Panc1 (cell line): ENCODE results near the gene FA2H. TPM values are rescaled to one million over a fixed set of nuclear protein-coding genes. Genes with fewer than 3 reads are reported as not detected.

Experiments used
- ATAC-seq: fragments of 200-7000 bp; cut with Tn5 transposase; 2 replicates; pipeline ENCODE4 v1.9.1; 2020; ENCODE audit warnings: mild to moderate bottlenecking, moderate library complexity
- BruUV-seq: library from RNA; stranded (reverse); fragments of 400-500 nt; replicated peaks from 2 replicates; lab custom pipeline; 2021; lab: Mats Ljungman, UMichigan
- CTCF ChIA-PET: fragments of 300-600 bp; sonication (Branson Sonifier 250); formaldehyde crosslinking; loops from one replicate; lab custom pipeline; 2022; ENCODE audit warnings: antibody characterized with exemption; lab: Charles Lee
- POLR2A ChIA-PET: fragments of 300-600 bp; sonication (Branson Sonifier 250); formaldehyde crosslinking; loops from one replicate; lab custom pipeline; 2022; ENCODE audit warnings: antibody characterized with exemption; lab: Charles Lee
- DNase-seq: peaks from one replicate; pipeline ENCODE4 v3.0.0-alpha.2; 2010; ENCODE audit warnings: low read depth, low spot score
- H3K27ac ChIP-seq: 2 replicates; pipeline ENCODE4 v1.5.1; 2011; ENCODE audit warnings: mild to moderate bottlenecking, low read length, inconsistent platforms
- H3K27me3 ChIP-seq: fragments of 200-500 bp; sonication (Bioruptor generic); 2 replicates; pipeline ENCODE4 v1.6.0; 2014; ENCODE audit warnings: low read length, inconsistent platforms; ENCODE audit not compliant: control insufficient read depth, insufficient read depth
- H3K36me3 ChIP-seq: fragments of 200-500 bp; sonication (Bioruptor generic); 2 replicates; pipeline ENCODE4 v1.5.1; 2014; ENCODE audit warnings: inconsistent platforms, mild to moderate bottlenecking, low read length, moderate library complexity; ENCODE audit not compliant: control insufficient read depth, insufficient read depth
- H3K4me1 ChIP-seq: 2 replicates; pipeline ENCODE4 v1.5.1; 2011; ENCODE audit warnings: inconsistent platforms, mild to moderate bottlenecking, low read length, moderate library complexity; ENCODE audit not compliant: control insufficient read depth, insufficient read depth
- H3K4me3 ChIP-seq, 2 experiments: 2 replicates each; pipeline ENCODE4 v1.5.1; 2011 to 2012; ENCODE audit warnings: low read depth in 2 of 2, low read length in 2 of 2, mild to moderate bottlenecking in 2 of 2, inconsistent platforms in 1 of 2, moderate library complexity in 1 of 2
- H3K9me3 ChIP-seq: fragments of 200-500 bp; sonication (Bioruptor generic); 2 replicates; pipeline ENCODE4 v1.5.1; 2014; ENCODE audit warnings: low read depth, mild to moderate bottlenecking, inconsistent platforms, low read length, moderate library complexity; ENCODE audit not compliant: control insufficient read depth, insufficient read depth
- POLR2AphosphoS5 ChIP-seq: IDR thresholded peaks from 2 replicates; pipeline ENCODE4 v1.6.1; 2012; ENCODE audit warnings: mild to moderate bottlenecking, low read depth, low read length, moderate library complexity
- REST ChIP-seq, 2 experiments: IDR thresholded peaks; 2 replicates each; pipeline ENCODE4 v1.6.1; 2011 to 2012; ENCODE audit warnings: low read depth in 2 of 2, control low read depth in 1 of 2, low read length in 1 of 2, mild to moderate bottlenecking in 1 of 2, moderate library complexity in 1 of 2; ENCODE audit not compliant: insufficient read depth in 1 of 2
- SIN3A ChIP-seq: IDR thresholded peaks from 2 replicates; pipeline ENCODE4 v1.6.1; 2012; ENCODE audit warnings: low read depth, mild to moderate bottlenecking, low read length, moderate library complexity, borderline replicate concordance; ENCODE audit not compliant: insufficient read depth
- TCF7L2 ChIP-seq: IDR thresholded peaks from 2 replicates; pipeline ENCODE4 v1.6.1; 2011; ENCODE audit warnings: mild to moderate bottlenecking, low read depth, low read length, inconsistent platforms
- in situ Hi-C: cut with HindIII; loops from 2 replicates; pipeline ENCODE4 v1.10.0; 2016; ENCODE audit warnings: low sequenced_read_pairs, low pct_unique_long_range_greater_than_20kb
- intact Hi-C: fragments of 100-400 bp; cut with micrococcal nuclease; formaldehyde crosslinking; loops from one replicate; pipeline ENCODE4 v1.10.0; 2022; ENCODE audit not compliant: unreplicated experiment
- total RNA-seq: library from RNA; stranded (reverse); gene quantifications from one replicate; pipeline ENCODE4 v1.2.1, GENCODE V29; 2021; ENCODE audit not compliant: unreplicated experiment
- TF ChIP-seq, protein P1 (sequence below): fragments of 450-650 bp; IDR thresholded peaks from 2 replicates; pipeline ENCODE4 v1.5.1; 2017; ENCODE audit warnings: mild to moderate bottlenecking

FA2H gene
- total RNA-seq, 1 experiment from 2014 or later: 0.15 TPM

DNA sequence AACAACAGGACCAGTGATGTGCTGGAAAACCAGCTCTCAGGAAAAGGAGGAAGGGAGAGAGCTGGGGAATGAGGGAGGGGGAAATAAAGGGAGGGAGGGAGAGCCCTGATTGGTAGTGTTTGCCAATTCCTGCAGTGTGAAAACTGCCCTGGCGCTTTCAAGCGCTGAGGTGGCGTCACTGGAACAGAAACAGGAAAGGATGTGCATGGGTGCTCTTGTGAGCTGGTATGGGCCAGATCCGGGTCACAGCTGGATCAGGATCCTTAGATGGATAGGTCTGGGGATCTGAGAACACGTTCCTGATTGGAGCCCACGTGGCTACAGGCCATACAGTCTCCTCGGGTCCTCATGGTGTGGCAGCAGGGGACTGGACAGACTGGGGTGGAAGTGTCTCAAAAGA is 57.3 kb downstream of the FA2H start:
- DNase-seq (no peak), ATAC-seq (no peak)
- no peak for TF ChIP-seq TCF7L2
- H3K9me3 ChIP-seq: no peaks in the 10 kb centered on the region
- H3K4me1 ChIP-seq: no peaks in the 10 kb centered on the region
- H3K27ac ChIP-seq: no peak overlapping the region
- BruUV-seq: no TSS peak
- intact Hi-C loops: no loop called here
- no peak overlapping the region for H3K4me3 ChIP-seq
- no peaks in the 10 kb centered on the region for H3K36me3 ChIP-seq
- H3K27me3 ChIP-seq: no peaks in the 10 kb centered on the region
- POLR2A ChIA-PET: no interaction called here
- in situ Hi-C loops: no loop called here
- CTCF ChIA-PET: no interaction called here

DNA sequence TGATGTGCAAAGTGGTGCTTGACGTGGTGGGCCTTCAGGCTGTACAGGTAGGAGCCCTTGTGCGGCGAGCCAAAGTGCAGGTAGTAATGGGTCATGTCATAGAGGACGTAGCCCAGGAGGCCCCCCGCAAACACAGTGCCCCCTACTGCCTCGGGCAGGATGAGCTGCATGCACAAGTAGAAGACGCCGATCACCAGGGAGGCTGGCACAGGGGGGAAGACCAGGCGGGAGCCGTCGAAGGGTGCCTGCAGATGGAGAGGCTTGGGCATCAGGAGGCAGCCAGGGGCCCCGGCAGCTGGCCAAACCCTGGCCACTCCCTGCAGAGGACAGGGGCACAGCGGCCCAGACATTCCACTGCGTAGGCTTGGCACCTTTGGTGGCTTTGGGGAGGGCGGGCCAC is 58.3 kb downstream of the FA2H start:
- intact Hi-C loops: no loop called here
- ATAC-seq (no peak), DNase-seq (no peak)
- in situ Hi-C loops: no loop called here
- no peaks in the 10 kb centered on the region for H3K9me3 ChIP-seq
- ChIA-PET POLR2A (no interaction called here), CTCF (no interaction called here)
- no peak overlapping the region for H3K27ac ChIP-seq
- BruUV-seq: no TSS peak
- H3K36me3 ChIP-seq: no peaks in the 10 kb centered on the region
- H3K4me1 ChIP-seq: no peaks in the 10 kb centered on the region
- TF ChIP-seq, protein P1, sequence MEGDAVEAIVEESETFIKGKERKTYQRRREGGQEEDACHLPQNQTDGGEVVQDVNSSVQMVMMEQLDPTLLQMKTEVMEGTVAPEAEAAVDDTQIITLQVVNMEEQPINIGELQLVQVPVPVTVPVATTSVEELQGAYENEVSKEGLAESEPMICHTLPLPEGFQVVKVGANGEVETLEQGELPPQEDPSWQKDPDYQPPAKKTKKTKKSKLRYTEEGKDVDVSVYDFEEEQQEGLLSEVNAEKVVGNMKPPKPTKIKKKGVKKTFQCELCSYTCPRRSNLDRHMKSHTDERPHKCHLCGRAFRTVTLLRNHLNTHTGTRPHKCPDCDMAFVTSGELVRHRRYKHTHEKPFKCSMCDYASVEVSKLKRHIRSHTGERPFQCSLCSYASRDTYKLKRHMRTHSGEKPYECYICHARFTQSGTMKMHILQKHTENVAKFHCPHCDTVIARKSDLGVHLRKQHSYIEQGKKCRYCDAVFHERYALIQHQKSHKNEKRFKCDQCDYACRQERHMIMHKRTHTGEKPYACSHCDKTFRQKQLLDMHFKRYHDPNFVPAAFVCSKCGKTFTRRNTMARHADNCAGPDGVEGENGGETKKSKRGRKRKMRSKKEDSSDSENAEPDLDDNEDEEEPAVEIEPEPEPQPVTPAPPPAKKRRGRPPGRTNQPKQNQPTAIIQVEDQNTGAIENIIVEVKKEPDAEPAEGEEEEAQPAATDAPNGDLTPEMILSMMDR: no peak
- TF ChIP-seq SIN3A: no peak
- no peak for TF ChIP-seq REST (IDR thresholded peaks at IDR 0.05; ENCODE audit: insufficient read depth in 1 of 2, low read depth in 2 of 2, low read length in 1 of 2)
- no peak for TF ChIP-seq POLR2AphosphoS5
- no peak for TF ChIP-seq TCF7L2
- H3K4me3 ChIP-seq: no peak overlapping the region
- H3K27me3 ChIP-seq: no peaks in the 10 kb centered on the region

- in situ Hi-C loops: no loop called here
- CTCF ChIA-PET: interaction anchor here (0.9 kb wide), 1 partner anchor 13 kb away, joined by 4 read pairs; no protein-coding TSS in a partner anchor
- BruUV-seq: no TSS peak
- Histone ChIP-seq H3K27me3 (no peaks in the 10 kb centered on the region), H3K36me3 (no peaks in the 10 kb centered on the region), H3K9me3 (no peaks in the 10 kb centered on the region), H3K4me3 (no peak overlapping the region), H3K4me1 (no peaks in the 10 kb centered on the region), H3K27ac (no peak overlapping the region)
- POLR2A ChIA-PET: no interaction called here
- ATAC-seq (no peak), DNase-seq (no peak)
- TF ChIP-seq, protein P1: no peak
- TF ChIP-seq REST (IDR thresholded peaks at IDR 0.05; ENCODE audit: insufficient read depth in 1 of 2, low read depth in 2 of 2, low read length in 1 of 2) (no peak), SIN3A (no peak), POLR2AphosphoS5 (no peak), TCF7L2 (no peak)
- intact Hi-C loops: no loop called here
Measured at GRCh38 chr16:74713876-74714275, 60.7 kb downstream of the FA2H start.
